Fibroblast of skin of back (primary cell): Measurements from ENCODE around the gene RDH14.
A peak's percentile ranks its signal among the peaks of the same experiment; 100 is the strongest.

Experiments used
- DNase-seq: peaks from one replicate; pipeline ENCODE4 v3.0.0-alpha.2; 2013

The RDH14 gene

GRCh38 chr2:18520451-18521425 is 39.7 kb downstream of the RDH14 start:
- peak; percentile 77 for DNase-seq

GRCh38 chr2:18519914-18520450 is 40.5 kb downstream of the RDH14 start:
- DNase-seq = no peak

- DNase-seq = peak; percentile 78
Observed at GRCh38 chr2:18518116-18519111, 42.0 kb downstream of the RDH14 start.

- DNase-seq = no peak
Observed at GRCh38 chr2:18517386-18517785, 43.1 kb downstream of the RDH14 start.

GRCh38 chr2:18516112-18516511 is 44.3 kb downstream of the RDH14 start:
- peak; percentile 83 for DNase-seq

GRCh38 chr2:18514526-18515461 is 45.7 kb downstream of the RDH14 start:
- peak; percentile 35 for DNase-seq

GRCh38 chr2:18510775-18511174 is 49.7 kb downstream of the RDH14 start:
- DNase-seq = no peak

- DNase-seq = no peak
Observed at GRCh38 chr2:18506883-18507509, 53.5 kb downstream of the RDH14 start.

GRCh38 chr2:18505703-18506341 is 54.6 kb downstream of the RDH14 start:
- no peak for DNase-seq
